Vagina (tissue), 2 donors: Measurements from ENCODE around the gene ECE1. TPM values are rescaled to one million over a fixed set of nuclear protein-coding genes. Genes with fewer than 3 reads are reported as not detected.

Experiments
- DNase-seq, 2 donors: peaks; one replicate each; pipeline ENCODE4 v3.0.0-alpha.2; 2017; ENCODE audit errors: extremely low spot score in 2 of 2
- H3K27ac ChIP-seq: fragments of 200-600 bp; sonication (generic); one replicate; pipeline ENCODE4 v1.5.1; 2019
- H3K27me3 ChIP-seq: fragments of 200-600 bp; sonication (generic); one replicate; pipeline ENCODE4 v1.5.1; 2019
- H3K36me3 ChIP-seq, 2 donors: fragments of 200-600 bp; sonication (generic); one replicate each; pipeline ENCODE4 v1.5.1; 2017 to 2019
- H3K4me1 ChIP-seq: fragments of 200-600 bp; sonication (generic); one replicate; pipeline ENCODE4 v1.5.1; 2019
- H3K4me3 ChIP-seq, 2 donors: fragments of 200-600 bp; sonication (generic); 1 replicate in 1 of 2; 2 replicates in 1 of 2; pipeline ENCODE4 v1.5.1; 2016 to 2019
- H3K9me3 ChIP-seq: fragments of 200-600 bp; sonication (generic); one replicate; pipeline ENCODE4 v1.5.1; 2019
- CTCF ChIP-seq, 3 experiments: fragments of 450-650 bp in 2 of 3; fragments of 200-600 bp in 1 of 3; sonication (generic) in 1 of 3; IDR thresholded peaks; one replicate each; pipeline ENCODE4 v1.5.1; 2017 to 2019; ENCODE audit warnings: antibody characterized with exemption in 3 of 3, mild to moderate bottlenecking in 2 of 3, moderate library complexity in 2 of 3
- POLR2A ChIP-seq, 2 donors: fragments of 450-650 bp; IDR thresholded peaks; one replicate each; pipeline ENCODE4 v1.6.1; 2017; ENCODE audit warnings: antibody characterized with exemption in 2 of 2, mild to moderate bottlenecking in 2 of 2, moderate library complexity in 2 of 2
- POLR2AphosphoS5 ChIP-seq, 2 donors: sonication (generic); formaldehyde crosslinking; IDR thresholded peaks; one replicate each; pipeline ENCODE4 v1.9.0; 2017; ENCODE audit warnings: antibody characterized with exemption in 2 of 2, mild to moderate bottlenecking in 2 of 2, low read depth in 1 of 2; ENCODE audit not compliant: insufficient read depth in 1 of 2
- intact Hi-C: fragments of 100-400 bp; cut with DNase I; formaldehyde crosslinking; loops from one replicate; pipeline ENCODE4 v1.15.1; 2023
- total RNA-seq: library from RNA; depleted of rRNA; stranded (reverse); fragments of >200 nt; gene quantifications from one replicate; pipeline ENCODE4 v1.2.3, GENCODE V29; 2016

ECE1 gene
- total RNA-seq, 1 donor from 2014 or later = 93.8 TPM

GRCh38 chr1:21337454-21337927, 47.2 kb upstream of the ECE1 start:
- intact Hi-C loops = loop anchor here (5.0 kb wide), 1 partner anchor 75 kb away; no protein-coding TSS in a partner anchor
- Histone ChIP-seq H3K4me1 (peaks cover 98% of the 10 kb centered on the region), H3K27me3 (no peaks in the 10 kb centered on the region), H3K4me3 (no peak overlapping the region), H3K36me3 (no peaks in the 10 kb centered on the region), H3K9me3 (no peaks in the 10 kb centered on the region), H3K27ac (peak overlapping the region; percentile 89)
- TF ChIP-seq CTCF (IDR thresholded peaks at IDR 0.05) = peak in 1 of 3 experiments; percentile 6
- TF ChIP-seq POLR2AphosphoS5 (IDR thresholded peaks at IDR 0.05; ENCODE audit: insufficient read depth in 1 of 2, low read depth in 1 of 2) = no peak
- no peak for DNase-seq

DNA sequence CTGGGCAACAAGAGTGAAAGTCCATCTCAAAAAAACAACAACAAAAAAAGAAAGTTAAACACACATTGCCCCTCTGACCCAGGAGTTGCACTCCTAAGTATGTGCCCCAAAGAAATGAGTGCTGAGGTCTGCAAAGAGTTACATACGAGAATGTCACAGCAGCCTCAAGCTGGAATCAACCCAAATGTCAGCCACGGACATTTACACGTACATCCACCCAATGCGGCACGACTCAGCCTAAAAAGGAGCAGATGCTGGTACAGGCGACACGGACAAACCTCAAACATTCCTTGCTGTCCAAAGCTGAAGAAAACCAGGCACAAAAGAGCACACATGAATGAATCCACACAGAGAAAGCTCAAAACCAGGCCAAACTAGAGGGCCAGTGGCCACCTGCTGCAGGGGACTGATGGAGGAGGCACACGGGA, 46.8 kb upstream of the ECE1 start:
- H3K27me3 ChIP-seq = no peaks in the 10 kb centered on the region
- no peak overlapping the region for H3K4me3 ChIP-seq
- no peaks in the 10 kb centered on the region for H3K9me3 ChIP-seq
- H3K4me1 ChIP-seq = peaks cover 98% of the 10 kb centered on the region
- no peaks in the 10 kb centered on the region for H3K36me3 ChIP-seq
- peak overlapping the region; percentile 89 for H3K27ac ChIP-seq
- intact Hi-C loops = loop anchor here (5.0 kb wide), 1 partner anchor 75 kb away; no protein-coding TSS in a partner anchor
- no peak for DNase-seq
- TF ChIP-seq CTCF (IDR thresholded peaks at IDR 0.05) = no peak
- TF ChIP-seq POLR2A (IDR thresholded peaks at IDR 0.05) = no peak
- TF ChIP-seq POLR2AphosphoS5 (IDR thresholded peaks at IDR 0.05; ENCODE audit: insufficient read depth in 1 of 2, low read depth in 1 of 2) = no peak

DNA sequence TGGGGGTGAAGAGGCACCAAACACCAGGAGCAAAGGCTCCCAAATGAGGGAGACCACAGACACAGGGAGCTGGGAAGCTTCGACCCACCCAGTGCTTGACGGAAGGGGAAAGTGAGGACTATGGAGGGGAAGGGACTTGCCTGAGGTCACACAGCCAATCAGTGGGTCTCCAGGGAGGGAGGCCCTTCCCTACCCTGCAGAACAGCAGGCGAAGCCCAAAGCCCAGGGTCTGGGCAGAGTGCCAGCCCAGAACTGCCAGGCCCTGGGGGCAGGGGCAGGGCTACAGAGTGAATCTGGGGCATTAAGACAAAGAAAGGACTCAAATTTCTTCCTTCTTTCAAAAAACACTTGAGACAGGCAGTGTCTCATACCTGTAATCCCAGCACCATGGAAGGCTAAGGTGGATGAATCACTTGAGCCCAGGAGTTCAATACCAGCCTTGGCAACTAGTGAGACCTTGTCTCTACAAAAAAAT, 45.5 kb upstream of the ECE1 start:
- peak overlapping the region; percentile 89 for H3K27ac ChIP-seq
- DNase-seq = no peak
- no peaks in the 10 kb centered on the region for H3K9me3 ChIP-seq
- TF ChIP-seq POLR2AphosphoS5 (IDR thresholded peaks at IDR 0.05; ENCODE audit: insufficient read depth in 1 of 2, low read depth in 1 of 2) = no peak
- no peak for TF ChIP-seq CTCF (IDR thresholded peaks at IDR 0.05)
- TF ChIP-seq POLR2A (IDR thresholded peaks at IDR 0.05) = no peak
- no peaks in the 10 kb centered on the region for H3K36me3 ChIP-seq
- H3K4me1 ChIP-seq = peaks cover 98% of the 10 kb centered on the region
- intact Hi-C loops = loop anchor here (5.0 kb wide), 1 partner anchor 73 kb away; no protein-coding TSS in a partner anchor
- H3K4me3 ChIP-seq = no peak overlapping the region
- H3K27me3 ChIP-seq = no peaks in the 10 kb centered on the region

DNA sequence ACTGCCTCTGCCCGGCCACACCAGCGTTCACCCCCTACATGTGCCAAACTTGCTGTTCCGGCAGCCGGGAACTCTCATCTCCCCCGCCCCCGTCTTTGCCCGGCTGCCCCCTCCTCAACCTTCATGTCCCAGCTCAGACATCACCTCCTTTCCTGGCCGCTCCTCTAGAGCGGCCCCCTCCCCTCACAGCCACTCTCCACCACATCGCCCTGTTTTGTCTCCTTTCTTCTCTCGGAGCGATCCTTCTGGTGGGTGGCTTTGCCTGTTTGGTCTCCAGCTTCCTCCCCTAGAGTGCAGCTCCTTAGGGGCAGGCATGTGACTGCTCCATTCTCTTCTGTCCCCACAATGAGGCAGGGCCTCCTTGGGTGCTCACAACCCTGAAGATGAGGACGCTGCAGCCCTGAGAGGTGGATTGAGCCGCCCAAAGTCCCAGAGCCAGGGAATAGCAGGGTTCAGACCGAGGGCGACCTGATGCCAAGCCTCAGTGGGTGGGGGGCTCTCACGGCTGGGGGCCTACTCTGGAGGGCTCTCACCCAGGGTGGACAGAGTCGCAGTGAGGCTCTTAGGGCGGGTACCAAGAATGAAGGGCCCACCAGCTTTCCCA, 44.9 kb upstream of the ECE1 start:
- Histone ChIP-seq H3K27ac (peak overlapping the region; percentile 89), H3K4me1 (peaks cover 98% of the 10 kb centered on the region), H3K4me3 (peak overlapping the region; percentile 23 to 36), H3K36me3 (no peaks in the 10 kb centered on the region), H3K9me3 (no peaks in the 10 kb centered on the region), H3K27me3 (no peaks in the 10 kb centered on the region)
- no peak for TF ChIP-seq POLR2A (IDR thresholded peaks at IDR 0.05)
- no peak for TF ChIP-seq CTCF (IDR thresholded peaks at IDR 0.05)
- TF ChIP-seq POLR2AphosphoS5 (IDR thresholded peaks at IDR 0.05; ENCODE audit: insufficient read depth in 1 of 2, low read depth in 1 of 2) = no peak
- intact Hi-C loops = loop anchor here (5.0 kb wide), 1 partner anchor 73 kb away; no protein-coding TSS in a partner anchor
- no peak for DNase-seq
